OCI-LY7 (cell line): ENCODE results near the gene GRID1.

Source experiments
- CTCF ChIP-seq: fragments of 200-600 bp; sonication (generic); conservative IDR thresholded peaks from 2 replicates; pipeline ENCODE4 v1.5.1; 2014; ENCODE audit warnings: mild to moderate bottlenecking, antibody characterized with exemption, low read length, moderate library complexity, mixed read lengths
- EZH2phosphoT487 ChIP-seq: fragments of 200-600 bp; sonication (generic); IDR thresholded peaks from 2 replicates; pipeline ENCODE4 v1.6.1; 2018; ENCODE audit warnings: low read depth, borderline replicate concordance, mild to moderate bottlenecking, mixed run types, antibody characterized with exemption, low read length, moderate library complexity, mixed read lengths

DNA sequence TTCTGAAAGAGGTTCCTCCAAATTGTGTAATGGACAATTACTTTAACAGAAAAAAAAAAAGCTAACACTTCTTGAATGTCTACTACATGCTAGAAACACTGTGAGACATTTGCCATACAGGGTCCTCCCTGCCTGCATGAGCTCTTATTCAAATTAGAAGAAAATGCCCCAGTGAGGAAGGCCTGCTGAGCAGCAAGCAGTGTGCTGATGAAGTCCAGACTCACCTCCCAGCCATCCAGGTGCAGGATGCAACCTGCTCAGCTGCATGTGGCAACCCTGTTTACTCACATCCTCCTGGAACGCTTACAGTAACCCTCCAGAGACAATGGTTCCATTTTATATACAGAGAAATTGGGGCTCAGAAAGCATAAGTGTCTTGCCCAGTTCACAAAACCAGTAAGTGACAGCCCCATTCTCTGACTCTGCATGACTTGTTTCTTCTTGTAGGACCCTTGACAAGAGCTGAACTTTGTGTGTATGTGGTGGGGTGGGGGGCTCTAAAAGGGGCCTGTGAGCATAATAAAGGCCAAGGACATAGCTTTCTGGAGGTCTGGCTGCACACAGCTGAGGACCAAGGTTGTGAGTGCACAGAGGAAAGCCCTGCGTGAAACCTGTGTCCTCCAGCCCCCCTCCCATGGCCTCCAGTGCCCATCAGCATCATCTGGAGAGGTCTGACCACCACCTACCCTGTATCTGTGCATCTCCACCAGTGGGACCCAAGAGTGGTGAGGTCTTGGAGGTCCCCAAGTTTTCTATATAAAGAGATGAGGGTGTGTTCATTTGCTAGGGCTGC, 387.8 kb downstream of the GRID1 start:
- TF ChIP-seq CTCF: no peak
- no peak for TF ChIP-seq EZH2phosphoT487
